Uterus (tissue), 4 donors: ENCODE measurements around the gene PTPRC. TPM values are rescaled to one million over a fixed set of nuclear protein-coding genes. Genes with fewer than 3 reads are reported as not detected.

Experiments used
- DNase-seq, 2 donors: peaks; one replicate each; pipeline ENCODE4 v3.0.0-alpha.2; 2019 to 2020
- H3K27ac ChIP-seq, 2 donors: fragments of 200-600 bp; sonication (generic); 1 replicate in 1 of 2; 2 replicates in 1 of 2; pipeline ENCODE4 v1.5.1; 2016 to 2018
- H3K27me3 ChIP-seq, 2 donors: fragments of 200-600 bp; sonication (generic); one replicate each; pipeline ENCODE4 v1.5.1; 2018 to 2019; ENCODE audit warnings: control low read depth in 1 of 2
- H3K36me3 ChIP-seq, 2 donors: fragments of 200-600 bp; sonication (generic); one replicate each; pipeline ENCODE4 v1.5.1; 2019; ENCODE audit warnings: control low read depth in 1 of 2
- H3K4me1 ChIP-seq, 2 donors: fragments of 200-600 bp; sonication (generic); one replicate each; pipeline ENCODE4 v1.5.1; 2018 to 2019; ENCODE audit warnings: control low read depth in 1 of 2
- H3K4me3 ChIP-seq, 2 donors: fragments of 200-600 bp; sonication (generic); 1 replicate in 1 of 2; 2 replicates in 1 of 2; pipeline ENCODE4 v1.5.1; 2018 to 2019; ENCODE audit warnings: mild to moderate bottlenecking in 1 of 2
- H3K9me3 ChIP-seq, 2 donors: fragments of 200-600 bp; sonication (generic); one replicate each; pipeline ENCODE4 v1.5.1; 2019; ENCODE audit warnings: control low read depth in 1 of 2
- POLR2A ChIP-seq, 2 donors: fragments of 450-650 bp; IDR thresholded peaks; one replicate each; pipeline ENCODE4 v1.6.1; 2016; ENCODE audit warnings: antibody characterized with exemption in 2 of 2, mild to moderate bottlenecking in 1 of 2, moderate library complexity in 1 of 2
- intact Hi-C: fragments of 100-400 bp; cut with DNase I; formaldehyde crosslinking; loops from one replicate; pipeline ENCODE4 v1.15.1; 2023; ENCODE audit warnings: low total_unique reads
- total RNA-seq, 4 donors: library from RNA; depleted of rRNA in 3 of 4; stranded (reverse); fragments of >200 nt in 3 of 4; gene quantifications; one replicate each; pipeline versions ENCODE4 v1.1.0 to v1.2.4, GENCODE V29; 2014 to 2023
- TF ChIP-seq, protein P1 (sequence below), 4 experiments: fragments of 200-600 bp in 2 of 4; fragments of 450-650 bp in 2 of 4; sonication (generic) in 2 of 4; IDR thresholded peaks; one replicate each; pipeline ENCODE4 v1.5.1; 2016 to 2019; ENCODE audit warnings: antibody characterized with exemption in 4 of 4, mild to moderate bottlenecking in 2 of 4, moderate library complexity in 1 of 4
- donor health status: DM: yes; HTN: yes; CAD: no.

Gene PTPRC
- total RNA-seq, 4 donors from 2014 or later = 12.7 to 28.7 (median 16.3) TPM

- Histone ChIP-seq H3K4me3 (no peak overlapping the region), H3K9me3 (no peaks in the 10 kb centered on the region), H3K4me1 (no peaks in the 10 kb centered on the region), H3K27me3 (no peaks in the 10 kb centered on the region), H3K27ac (peak overlapping the region; percentile 33 to 54), H3K36me3 (no peaks in the 10 kb centered on the region)
- DNase-seq = peak in 1 of 2 donors; percentile 21
- no peak for TF ChIP-seq POLR2A (IDR thresholded peaks at IDR 0.05)
- intact Hi-C loops = no loop called here
Observed at GRCh38 chr1:198776602-198777029, 137.8 kb downstream of the PTPRC start.

DNA sequence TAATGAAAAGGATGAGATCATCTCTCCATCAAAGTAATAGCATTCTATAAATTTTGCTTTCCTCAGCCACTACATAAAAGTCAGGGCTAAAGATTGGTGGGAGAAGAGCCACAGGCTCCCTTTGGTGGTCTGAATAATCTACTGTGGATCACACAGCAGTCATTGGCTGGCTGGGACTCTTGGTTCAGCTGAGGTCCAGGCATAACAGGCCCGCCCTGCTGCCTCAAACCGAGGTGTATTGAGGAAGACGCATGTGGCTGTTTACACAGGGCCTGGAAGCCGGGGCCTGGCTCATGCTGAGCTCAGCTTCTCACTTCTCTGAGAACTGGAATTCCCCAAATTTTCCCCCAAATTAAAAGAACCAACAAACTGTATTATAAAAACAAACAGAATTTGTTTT lies 139.2 kb downstream of the PTPRC start:
- no peaks in the 10 kb centered on the region for H3K9me3 ChIP-seq
- no peaks in the 10 kb centered on the region for H3K27me3 ChIP-seq
- TF ChIP-seq POLR2A (IDR thresholded peaks at IDR 0.05) = no peak
- TF ChIP-seq, protein P1, sequence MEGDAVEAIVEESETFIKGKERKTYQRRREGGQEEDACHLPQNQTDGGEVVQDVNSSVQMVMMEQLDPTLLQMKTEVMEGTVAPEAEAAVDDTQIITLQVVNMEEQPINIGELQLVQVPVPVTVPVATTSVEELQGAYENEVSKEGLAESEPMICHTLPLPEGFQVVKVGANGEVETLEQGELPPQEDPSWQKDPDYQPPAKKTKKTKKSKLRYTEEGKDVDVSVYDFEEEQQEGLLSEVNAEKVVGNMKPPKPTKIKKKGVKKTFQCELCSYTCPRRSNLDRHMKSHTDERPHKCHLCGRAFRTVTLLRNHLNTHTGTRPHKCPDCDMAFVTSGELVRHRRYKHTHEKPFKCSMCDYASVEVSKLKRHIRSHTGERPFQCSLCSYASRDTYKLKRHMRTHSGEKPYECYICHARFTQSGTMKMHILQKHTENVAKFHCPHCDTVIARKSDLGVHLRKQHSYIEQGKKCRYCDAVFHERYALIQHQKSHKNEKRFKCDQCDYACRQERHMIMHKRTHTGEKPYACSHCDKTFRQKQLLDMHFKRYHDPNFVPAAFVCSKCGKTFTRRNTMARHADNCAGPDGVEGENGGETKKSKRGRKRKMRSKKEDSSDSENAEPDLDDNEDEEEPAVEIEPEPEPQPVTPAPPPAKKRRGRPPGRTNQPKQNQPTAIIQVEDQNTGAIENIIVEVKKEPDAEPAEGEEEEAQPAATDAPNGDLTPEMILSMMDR (IDR thresholded peaks at IDR 0.05) = no peak
- H3K4me1 ChIP-seq = no peaks in the 10 kb centered on the region
- no peak overlapping the region for H3K4me3 ChIP-seq
- DNase-seq = no peak
- H3K27ac ChIP-seq = no peak overlapping the region
- H3K36me3 ChIP-seq = no peaks in the 10 kb centered on the region
- intact Hi-C loops = no loop called here

GRCh38 chr1:198780376-198780775 lies 141.5 kb downstream of the PTPRC start:
- no peaks in the 10 kb centered on the region for H3K36me3 ChIP-seq

GRCh38 chr1:198788561-198789064 lies 149.8 kb downstream of the PTPRC start:
- no peaks in the 10 kb centered on the region for H3K9me3 ChIP-seq
- H3K27ac ChIP-seq = no peak overlapping the region
- DNase-seq = no peak
- intact Hi-C loops = no loop called here
- H3K4me1 ChIP-seq = no peaks in the 10 kb centered on the region
- no peaks in the 10 kb centered on the region for H3K27me3 ChIP-seq
- no peak for TF ChIP-seq POLR2A (IDR thresholded peaks at IDR 0.05)
- TF ChIP-seq, protein P1 (IDR thresholded peaks at IDR 0.05) = no peak
- H3K36me3 ChIP-seq = no peaks in the 10 kb centered on the region
- no peak overlapping the region for H3K4me3 ChIP-seq

More at GRCh38 chr1:198780376-198780775, 141.5 kb downstream of the PTPRC start:
- intact Hi-C loops = no loop called here
- Histone ChIP-seq H3K27ac (no peak overlapping the region), H3K27me3 (no peaks in the 10 kb centered on the region), H3K9me3 (no peaks in the 10 kb centered on the region), H3K4me3 (no peak overlapping the region), H3K4me1 (no peaks in the 10 kb centered on the region)
- DNase-seq = no peak
- TF ChIP-seq, protein P1 (IDR thresholded peaks at IDR 0.05) = no peak
- no peak for TF ChIP-seq POLR2A (IDR thresholded peaks at IDR 0.05)

DNA sequence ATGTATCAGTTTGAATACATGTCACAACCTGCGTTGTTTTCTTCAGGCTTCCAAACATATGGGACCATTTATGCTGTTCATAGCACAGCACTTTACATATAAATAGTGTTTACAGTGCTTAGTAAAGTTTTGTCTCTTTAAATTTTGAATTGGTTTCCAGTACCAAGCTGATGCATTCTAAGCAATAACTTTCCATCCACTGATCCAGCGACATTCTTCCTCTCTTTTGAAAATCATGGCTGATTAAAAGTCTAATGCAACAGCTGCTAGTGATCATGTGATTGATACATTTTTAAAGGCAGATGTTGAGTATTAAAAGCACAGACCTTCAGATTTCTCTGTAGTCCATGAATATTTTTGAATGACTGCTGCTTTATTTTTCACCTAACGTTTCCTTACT lies 154.9 kb downstream of the PTPRC start:
- Histone ChIP-seq H3K4me3 (no peak overlapping the region), H3K9me3 (no peaks in the 10 kb centered on the region), H3K4me1 (no peaks in the 10 kb centered on the region), H3K27ac (no peak overlapping the region), H3K27me3 (no peaks in the 10 kb centered on the region), H3K36me3 (no peaks in the 10 kb centered on the region)
- intact Hi-C loops = no loop called here
- no peak for DNase-seq
- no peak for TF ChIP-seq POLR2A (IDR thresholded peaks at IDR 0.05)
- TF ChIP-seq, protein P1 (IDR thresholded peaks at IDR 0.05) = no peak

GRCh38 chr1:198794498-198794897 lies 155.7 kb downstream of the PTPRC start:
- intact Hi-C loops = no loop called here
- TF ChIP-seq POLR2A (IDR thresholded peaks at IDR 0.05) = no peak
- TF ChIP-seq, protein P1 (IDR thresholded peaks at IDR 0.05) = no peak
- no peak overlapping the region for H3K27ac ChIP-seq

More at GRCh38 chr1:198794498-198794897, 155.7 kb downstream of the PTPRC start:
- H3K9me3 ChIP-seq = no peaks in the 10 kb centered on the region
- H3K4me3 ChIP-seq = no peak overlapping the region
- H3K4me1 ChIP-seq = no peaks in the 10 kb centered on the region
- no peaks in the 10 kb centered on the region for H3K27me3 ChIP-seq
- no peaks in the 10 kb centered on the region for H3K36me3 ChIP-seq
- DNase-seq = no peak
